HG03025 (cell line): Measurements from ENCODE around the gene RAX2.
"Not testable (repeated sequence)": the region's sequence is repeated elsewhere in the genome, so short reads cannot be mapped to it uniquely, and the experiment has no call there.

Experiments used
- ATAC-seq: cut with Tn5 transposase; IDR thresholded peaks from one replicate; pipeline ENCODE4 v1.9.1; 2021; ENCODE audit warnings: mild to moderate bottlenecking, moderate library complexity; ENCODE audit not compliant: unreplicated experiment, low FRiP score

RAX2 gene

GRCh38 chr19:3762130-3762473 lies 9.9 kb downstream of the RAX2 start:
- ATAC-seq: no peak

GRCh38 chr19:3761382-3762129 lies 10.5 kb downstream of the RAX2 start, which contains the start of gene APBA3:
TSS of gene APBA3 (minus strand) at chr19:3761692. CDS start at chr19:3760264, 1,428 bp downstream.
- peak; percentile 38 for ATAC-seq

GRCh38 chr19:3760871-3761361 lies 11.1 kb downstream of the RAX2 start:
- ATAC-seq: no peak

GRCh38 chr19:3759482-3760254 lies 12.4 kb downstream of the RAX2 start:
- no peak for ATAC-seq

GRCh38 chr19:3758297-3758696 lies 13.7 kb downstream of the RAX2 start:
- not testable (repeated sequence) for ATAC-seq

- not testable (repeated sequence) for ATAC-seq
Measured at GRCh38 chr19:3757705-3758104, 14.3 kb downstream of the RAX2 start.

- ATAC-seq: no peak
Measured at GRCh38 chr19:3753631-3754410, 18.2 kb downstream of the RAX2 start.

GRCh38 chr19:3752492-3752891 lies 19.5 kb downstream of the RAX2 start:
- no peak for ATAC-seq

GRCh38 chr19:3751236-3751635 lies 20.8 kb downstream of the RAX2 start:
- ATAC-seq: no peak

GRCh38 chr19:3750211-3750610 lies 21.8 kb downstream of the RAX2 start:
- no peak for ATAC-seq

- ATAC-seq: no peak
Measured at GRCh38 chr19:3748965-3749364, 23.1 kb downstream of the RAX2 start.

- ATAC-seq: no peak
Measured at GRCh38 chr19:3746371-3747056, 25.5 kb downstream of the RAX2 start.

GRCh38 chr19:3745363-3746045 lies 26.5 kb downstream of the RAX2 start:
- ATAC-seq: no peak

- no peak for ATAC-seq
Measured at GRCh38 chr19:3743486-3743885, 28.5 kb downstream of the RAX2 start.

- no peak for ATAC-seq
Measured at GRCh38 chr19:3740431-3740830, 31.6 kb downstream of the RAX2 start.

GRCh38 chr19:3738477-3739220 lies 33.4 kb downstream of the RAX2 start:
- ATAC-seq: no peak

- no peak for ATAC-seq
Measured at GRCh38 chr19:3737487-3738205, 34.4 kb downstream of the RAX2 start.

GRCh38 chr19:3736106-3736724 lies 35.8 kb downstream of the RAX2 start:
- no peak for ATAC-seq
